Spleen (tissue), 11 donors: Measurements from ENCODE around the gene PLA2G2F. TPM values are rescaled to one million over a fixed set of nuclear protein-coding genes. Genes with fewer than 3 reads are reported as not detected.
"Not testable (repeated sequence)": the region's sequence is repeated elsewhere in the genome, so short reads cannot be mapped to it uniquely, and the experiment has no call there.

Source experiments
- DNase-seq: peaks from one replicate; pipeline ENCODE4 v3.0.0-alpha.2; 2020
- H3K27ac ChIP-seq, 8 donors: fragments of 200-600 bp; sonication (generic) in 7 of 8; 1 replicate in 4 of 8; 2 replicates in 4 of 8; pipeline versions ENCODE4 v1.5.0 to v1.8.0; 2016 to 2021; ENCODE audit warnings: inconsistent platforms in 4 of 8, mild to moderate bottlenecking in 4 of 8, moderate library complexity in 1 of 8
- H3K27me3 ChIP-seq, 7 donors: fragments of 200-600 bp; sonication (generic) in 6 of 7; replicated peaks in 1 of 7; 1 replicate in 4 of 7; 2 replicates in 3 of 7; pipeline versions ENCODE4 v1.5.0 to v1.8.0; 2016 to 2021; ENCODE audit warnings: inconsistent platforms in 3 of 7, mild to moderate bottlenecking in 1 of 7
- H3K36me3 ChIP-seq, 6 donors: fragments of 200-600 bp; sonication (generic) in 5 of 6; 1 replicate in 4 of 6; 2 replicates in 2 of 6; pipeline versions ENCODE4 v1.5.0 to v1.8.0; 2016 to 2021; ENCODE audit warnings: inconsistent platforms in 2 of 6
- H3K4me1 ChIP-seq, 6 donors: fragments of 200-600 bp; sonication (generic) in 5 of 6; 1 replicate in 3 of 6; 2 replicates in 3 of 6; pipeline versions ENCODE4 v1.5.0 to v1.8.0; 2016 to 2021; ENCODE audit warnings: inconsistent platforms in 3 of 6
- H3K4me3 ChIP-seq, 8 donors: fragments of 200-600 bp; sonication (generic) in 7 of 8; 1 replicate in 4 of 8; 2 replicates in 4 of 8; pipeline versions ENCODE4 v1.5.0 to v1.8.0; 2016 to 2021; ENCODE audit warnings: inconsistent platforms in 4 of 8, mild to moderate bottlenecking in 4 of 8, moderate library complexity in 2 of 8
- H3K9me3 ChIP-seq, 8 donors: fragments of 200-600 bp; sonication (generic) in 7 of 8; 1 replicate in 4 of 8; 2 replicates in 4 of 8; pipeline versions ENCODE4 v1.5.0 to v1.8.0; 2016 to 2021; ENCODE audit warnings: inconsistent platforms in 4 of 8
- POLR2A ChIP-seq, 3 donors: fragments of 450-650 bp; IDR thresholded peaks; one replicate each; pipeline ENCODE4 v1.5.1; 2017; ENCODE audit warnings: antibody characterized with exemption in 3 of 3, mild to moderate bottlenecking in 1 of 3
- POLR2AphosphoS5 ChIP-seq, 3 donors: sonication (generic); formaldehyde crosslinking; IDR thresholded peaks; one replicate each; pipeline ENCODE4 v1.5.1; 2017; ENCODE audit warnings: antibody characterized with exemption in 3 of 3
- WGBS, 5 donors: extraction: QIAGEN DNeasy Blood & Tissue Kit in 3 of 5; methylation state at CpG; one replicate each; pipeline versions ENCODE4 v1.1.5 to v1.1.7; 2013 to 2018; 5-methylcytosine and 5-hydroxymethylcytosine counted together
- intact Hi-C: fragments of 100-400 bp; cut with DNase I; formaldehyde crosslinking; loops from one replicate; pipeline ENCODE4 v1.15.0; 2023; ENCODE audit warnings: low total_unique reads
- polyA plus RNA-seq, 3 donors: library from polyadenylated mRNA; stranded (reverse); fragments of 200-250 nt; gene quantifications; one replicate each; pipeline ENCODE4 v1.2.1, GENCODE V29; 2013
- total RNA-seq, 7 donors: library from RNA; depleted of rRNA in 3 of 7; stranded (reverse); fragments of >200 nt in 3 of 7; fragmentation: NEBNext Ultra II Directional in 4 of 7; extraction: Animal tissue kit (Norgen Biotek cat#: 25700) in 4 of 7; gene quantifications; one replicate each; pipeline versions ENCODE4 v1.1.0 to v1.2.1, GENCODE V29; 2016 to 2021
- TF ChIP-seq, protein P1 (sequence below), 11 experiments: fragments of 200-600 bp in 7 of 11; fragments of 450-650 bp in 4 of 11; sonication (generic) in 4 of 11; IDR thresholded peaks in 8 of 11; conservative IDR thresholded peaks in 3 of 11; 1 replicate in 7 of 11; 2 replicates in 4 of 11; pipeline versions ENCODE4 v1.4.0 to v1.8.0; 2016 to 2021; ENCODE audit warnings: antibody characterized with exemption in 11 of 11, inconsistent platforms in 4 of 11, mild to moderate bottlenecking in 1 of 11
- donor health status: healthy with polysubstance abuse.
- donor health status: DM: no; HTN: no; CAD: no; lungs with moderate emphysema.
- donor health status: DM: no; HTN: no; CAD: no.
- donor health status: Bipolar disorder and iron deficiency.
- donor health status: healthy.
- donor health status: DM: no; HTN: no; CAD: no.
- donor health status: DM: yes; HTN: yes; CAD: no.

Gene PLA2G2F
- total and polyA plus RNA-seq, 10 donors = not detected

- intact Hi-C loops = no loop called here
- WGBS, 5 donors = 70 to 84% (median 82%) methylated on average over 10 of the region's 10 CpGs
- Histone ChIP-seq H3K9me3 (peaks cover 0 to 14% (median 10%) of the 10 kb centered on the region in 8 donors), H3K36me3 (no peaks in the 10 kb centered on the region), H3K27me3 (no peaks in the 10 kb centered on the region), H3K27ac (no peak overlapping the region), H3K4me1 (peaks cover 0 to 30% (median 11%) of the 10 kb centered on the region in 6 donors), H3K4me3 (no peak overlapping the region)
- TF ChIP-seq, protein P1, sequence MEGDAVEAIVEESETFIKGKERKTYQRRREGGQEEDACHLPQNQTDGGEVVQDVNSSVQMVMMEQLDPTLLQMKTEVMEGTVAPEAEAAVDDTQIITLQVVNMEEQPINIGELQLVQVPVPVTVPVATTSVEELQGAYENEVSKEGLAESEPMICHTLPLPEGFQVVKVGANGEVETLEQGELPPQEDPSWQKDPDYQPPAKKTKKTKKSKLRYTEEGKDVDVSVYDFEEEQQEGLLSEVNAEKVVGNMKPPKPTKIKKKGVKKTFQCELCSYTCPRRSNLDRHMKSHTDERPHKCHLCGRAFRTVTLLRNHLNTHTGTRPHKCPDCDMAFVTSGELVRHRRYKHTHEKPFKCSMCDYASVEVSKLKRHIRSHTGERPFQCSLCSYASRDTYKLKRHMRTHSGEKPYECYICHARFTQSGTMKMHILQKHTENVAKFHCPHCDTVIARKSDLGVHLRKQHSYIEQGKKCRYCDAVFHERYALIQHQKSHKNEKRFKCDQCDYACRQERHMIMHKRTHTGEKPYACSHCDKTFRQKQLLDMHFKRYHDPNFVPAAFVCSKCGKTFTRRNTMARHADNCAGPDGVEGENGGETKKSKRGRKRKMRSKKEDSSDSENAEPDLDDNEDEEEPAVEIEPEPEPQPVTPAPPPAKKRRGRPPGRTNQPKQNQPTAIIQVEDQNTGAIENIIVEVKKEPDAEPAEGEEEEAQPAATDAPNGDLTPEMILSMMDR (IDR thresholded peaks at IDR 0.05 in 8 of 11, conservative IDR thresholded peaks at IDR 0.05 in 3 of 11) = no peak
- TF ChIP-seq POLR2A (IDR thresholded peaks at IDR 0.05) (no peak), POLR2AphosphoS5 (IDR thresholded peaks at IDR 0.05) (no peak)
- no peak for DNase-seq
Observed at GRCh38 chr1:20125100-20125499, 14.0 kb upstream of the PLA2G2F start.

GRCh38 chr1:20126041-20126805 lies 12.9 kb upstream of the PLA2G2F start:
- H3K9me3 ChIP-seq = peaks cover 0 to 18% (median 13%) of the 10 kb centered on the region in 8 donors
- no peak overlapping the region for H3K4me3 ChIP-seq
- H3K27ac ChIP-seq = no peak overlapping the region
- H3K36me3 ChIP-seq = no peaks in the 10 kb centered on the region
- H3K27me3 ChIP-seq = no peaks in the 10 kb centered on the region
- intact Hi-C loops = no loop called here
- peaks cover 0 to 25% (median 11%) of the 10 kb centered on the region in 6 donors for H3K4me1 ChIP-seq
- TF ChIP-seq POLR2AphosphoS5 (IDR thresholded peaks at IDR 0.05) (no peak), POLR2A (IDR thresholded peaks at IDR 0.05) (no peak)
- TF ChIP-seq, protein P1 (IDR thresholded peaks at IDR 0.05 in 8 of 11, conservative IDR thresholded peaks at IDR 0.05 in 3 of 11) = no peak
- no peak for DNase-seq
- 69 to 79% (median 71%) methylated on average over 8 to 9 of the region's 9 CpGs for WGBS, 5 donors

- H3K27me3 ChIP-seq = no peaks in the 10 kb centered on the region
- 90 to 96% (median 93%) methylated on average over 6 to 10 of the region's 10 CpGs for WGBS, 5 donors
- no peaks in the 10 kb centered on the region for H3K36me3 ChIP-seq
- peaks cover 0 to 25% (median 11%) of the 10 kb centered on the region in 6 donors for H3K4me1 ChIP-seq
- TF ChIP-seq POLR2AphosphoS5 (IDR thresholded peaks at IDR 0.05) = no peak
- TF ChIP-seq POLR2A (IDR thresholded peaks at IDR 0.05) = no peak
- TF ChIP-seq, protein P1 (IDR thresholded peaks at IDR 0.05 in 8 of 11, conservative IDR thresholded peaks at IDR 0.05 in 3 of 11) = no peak
- peaks cover 0 to 18% (median 13%) of the 10 kb centered on the region in 8 donors for H3K9me3 ChIP-seq
- no peak overlapping the region for H3K4me3 ChIP-seq
- intact Hi-C loops = no loop called here
- no peak for DNase-seq
- H3K27ac ChIP-seq = no peak overlapping the region
Observed at GRCh38 chr1:20126806-20127440, 12.2 kb upstream of the PLA2G2F start.

DNA sequence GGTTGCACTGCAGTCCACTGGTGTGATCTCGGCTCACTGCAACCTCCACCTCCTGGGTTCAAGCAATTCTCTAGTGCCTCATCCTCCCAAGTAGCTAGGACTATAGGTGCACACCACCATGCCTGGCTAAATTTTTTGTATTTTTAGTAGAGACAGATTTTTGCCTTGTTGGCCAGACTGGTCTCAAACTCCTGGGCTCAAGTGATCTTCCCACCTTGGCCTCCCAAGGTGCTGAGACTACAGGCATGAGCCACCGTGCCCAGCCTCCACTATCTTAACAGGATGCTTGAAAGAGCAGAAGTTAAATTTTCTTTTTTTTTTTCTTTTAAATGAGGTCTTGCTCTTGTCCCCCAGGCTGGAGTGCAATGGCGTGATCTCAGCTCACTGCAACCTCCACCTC lies 8.6 kb upstream of the PLA2G2F start:
- intact Hi-C loops, DNase-seq, H3K4me1 ChIP-seq, H3K27me3 ChIP-seq, H3K36me3 ChIP-seq, H3K27ac ChIP-seq, H3K4me3 ChIP-seq: not testable (repeated sequence)
- peaks cover 0 to 18% (median 13%) of the 10 kb centered on the region in 8 donors for H3K9me3 ChIP-seq
- 88 to 96% (median 94%) methylated on average over 3 of the region's 3 CpGs for WGBS, 5 donors
